Hepatocyte (in vitro differentiated cells): ENCODE measurements around the gene ZNF683. TPM values are rescaled to one million over a fixed set of nuclear protein-coding genes. Genes with fewer than 3 reads are reported as not detected.

Experiments used
- DNase-seq: peaks from one replicate; pipeline ENCODE4 v3.0.0-alpha.2; 2016; ENCODE audit warnings: low spot score
- H2AFZ ChIP-seq: fragments of 200-600 bp; sonication (generic); 2 replicates; pipeline ENCODE4 v1.6.0; 2016; ENCODE audit warnings: antibody characterized with exemption, mild to moderate bottlenecking
- H3K27ac ChIP-seq: fragments of 200-600 bp; sonication (generic); 2 replicates; pipeline ENCODE4 v1.5.1; 2016; ENCODE audit warnings: mild to moderate bottlenecking
- H3K27me3 ChIP-seq: fragments of 200-600 bp; sonication (generic); 2 replicates; pipeline ENCODE4 v1.6.1; 2016
- H3K36me3 ChIP-seq: fragments of 200-600 bp; sonication (generic); replicated peaks from 2 replicates; pipeline ENCODE4 v1.5.1; 2016; ENCODE audit warnings: low read depth; ENCODE audit not compliant: insufficient read depth
- H3K4me1 ChIP-seq: fragments of 200-600 bp; sonication (generic); 2 replicates; pipeline ENCODE4 v1.5.1; 2016; ENCODE audit warnings: mild to moderate bottlenecking, moderate library complexity; ENCODE audit not compliant: insufficient read depth
- H3K4me2 ChIP-seq: fragments of 200-600 bp; sonication (generic); 2 replicates; pipeline ENCODE4 v1.6.0; 2016
- H3K4me3 ChIP-seq: fragments of 200-600 bp; sonication (generic); 2 replicates; pipeline ENCODE4 v1.5.1; 2016; ENCODE audit warnings: mild to moderate bottlenecking
- H3K79me2 ChIP-seq: fragments of 200-600 bp; sonication (generic); 2 replicates; pipeline ENCODE4 v1.6.0; 2017; ENCODE audit warnings: mild to moderate bottlenecking
- H3K9me2 ChIP-seq: fragments of 200-600 bp; sonication (generic); replicated peaks from 2 replicates; pipeline ENCODE4 v1.6.0; 2017; ENCODE audit warnings: mild to moderate bottlenecking; ENCODE audit not compliant: insufficient read depth
- H3K9me3 ChIP-seq: fragments of 200-600 bp; sonication (generic); 2 replicates; pipeline ENCODE4 v1.5.1; 2016; ENCODE audit warnings: low read depth, mild to moderate bottlenecking
- H4K20me1 ChIP-seq: fragments of 200-600 bp; sonication (generic); 2 replicates; pipeline ENCODE4 v1.6.0; 2016; ENCODE audit warnings: mild to moderate bottlenecking; ENCODE audit not compliant: insufficient read depth, poor library complexity, severe bottlenecking
- EZH2 ChIP-seq: fragments of 200-600 bp; sonication (generic); IDR thresholded peaks from 2 replicates; pipeline ENCODE4 v1.6.1; 2016; ENCODE audit warnings: antibody characterized with exemption, mild to moderate bottlenecking, borderline replicate concordance
- EZH2phosphoT487 ChIP-seq: fragments of 200-600 bp; sonication (generic); IDR thresholded peaks from one replicate; pipeline ENCODE4 v1.6.1; 2018; ENCODE audit warnings: antibody characterized with exemption, mild to moderate bottlenecking, low read depth, moderate library complexity; ENCODE audit not compliant: unreplicated experiment, severe bottlenecking
- WGBS: methylation state at CpG from one replicate; pipeline ENCODE4 v1.1.6; 2016; ENCODE audit warnings: low lambda C conversion rate; ENCODE audit errors: missing lambda C conversion rate; 5-methylcytosine and 5-hydroxymethylcytosine counted together
- polyA plus RNA-seq: library from polyadenylated mRNA; unstranded; fragments of >200 nt; fragmentation: Nextera tagmentation; extraction: Ambion mirVana; gene quantifications from 2 replicates; pipeline ENCODE4 v1.2.1, GENCODE V29; 2016
- total RNA-seq: library from RNA; depleted of rRNA; stranded (reverse); fragments of >200 nt; gene quantifications from 2 replicates; pipeline ENCODE4 v1.2.3, GENCODE V29; 2014
- TF ChIP-seq, protein P1 (sequence below): fragments of 200-600 bp; sonication (generic); IDR thresholded peaks from 2 replicates; pipeline ENCODE4 v1.5.1; 2016; ENCODE audit warnings: antibody characterized with exemption, mild to moderate bottlenecking; ENCODE audit not compliant: poor library complexity

ZNF683 gene
- total and polyA plus RNA-seq, 2 experiments from 2014 or later, result not detected

- TF ChIP-seq, protein P1, sequence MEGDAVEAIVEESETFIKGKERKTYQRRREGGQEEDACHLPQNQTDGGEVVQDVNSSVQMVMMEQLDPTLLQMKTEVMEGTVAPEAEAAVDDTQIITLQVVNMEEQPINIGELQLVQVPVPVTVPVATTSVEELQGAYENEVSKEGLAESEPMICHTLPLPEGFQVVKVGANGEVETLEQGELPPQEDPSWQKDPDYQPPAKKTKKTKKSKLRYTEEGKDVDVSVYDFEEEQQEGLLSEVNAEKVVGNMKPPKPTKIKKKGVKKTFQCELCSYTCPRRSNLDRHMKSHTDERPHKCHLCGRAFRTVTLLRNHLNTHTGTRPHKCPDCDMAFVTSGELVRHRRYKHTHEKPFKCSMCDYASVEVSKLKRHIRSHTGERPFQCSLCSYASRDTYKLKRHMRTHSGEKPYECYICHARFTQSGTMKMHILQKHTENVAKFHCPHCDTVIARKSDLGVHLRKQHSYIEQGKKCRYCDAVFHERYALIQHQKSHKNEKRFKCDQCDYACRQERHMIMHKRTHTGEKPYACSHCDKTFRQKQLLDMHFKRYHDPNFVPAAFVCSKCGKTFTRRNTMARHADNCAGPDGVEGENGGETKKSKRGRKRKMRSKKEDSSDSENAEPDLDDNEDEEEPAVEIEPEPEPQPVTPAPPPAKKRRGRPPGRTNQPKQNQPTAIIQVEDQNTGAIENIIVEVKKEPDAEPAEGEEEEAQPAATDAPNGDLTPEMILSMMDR, result no peak
- no peaks in the 10 kb centered on the region for H3K36me3 ChIP-seq
- H4K20me1 ChIP-seq, result no peaks in the 10 kb centered on the region
- H3K9me2 ChIP-seq, result no peaks in the 10 kb centered on the region
- H3K4me1 ChIP-seq, result no peaks in the 10 kb centered on the region
- DNase-seq, result no peak
- H3K4me2 ChIP-seq, result no peak overlapping the region
- no peak overlapping the region for H2AFZ ChIP-seq
- WGBS, result 14% methylated on average over 1 of the region's 1 CpG
- H3K27me3 ChIP-seq, result peaks cover 63% of the 10 kb centered on the region
- H3K9me3 ChIP-seq, result no peaks in the 10 kb centered on the region
- no peaks in the 10 kb centered on the region for H3K79me2 ChIP-seq
- H3K27ac ChIP-seq, result no peak overlapping the region
- no peak overlapping the region for H3K4me3 ChIP-seq
These were observed 40.5 kb upstream of the ZNF683 start for GRCh38 chr1:26413031-26413430.

GRCh38 chr1:26412180-26412840 lies 39.8 kb upstream of the ZNF683 start:
- H3K9me3 ChIP-seq, result no peaks in the 10 kb centered on the region
- no peak overlapping the region for H3K4me3 ChIP-seq
- H3K4me1 ChIP-seq, result no peaks in the 10 kb centered on the region
- DNase-seq, result no peak
- no peaks in the 10 kb centered on the region for H3K9me2 ChIP-seq
- H4K20me1 ChIP-seq, result no peaks in the 10 kb centered on the region
- no peaks in the 10 kb centered on the region for H3K79me2 ChIP-seq
- H3K36me3 ChIP-seq, result no peaks in the 10 kb centered on the region
- no peak overlapping the region for H2AFZ ChIP-seq
- no peak overlapping the region for H3K27ac ChIP-seq
- TF ChIP-seq EZH2phosphoT487 (no peak), EZH2 (no peak)
- TF ChIP-seq, protein P1, result no peak
- 19% methylated on average over 8 of the region's 9 CpGs for WGBS
- H3K27me3 ChIP-seq, result peaks cover 63% of the 10 kb centered on the region
- H3K4me2 ChIP-seq, result no peak overlapping the region

GRCh38 chr1:26411624-26412074 lies 39.1 kb upstream of the ZNF683 start:
- Histone ChIP-seq H3K27ac (no peak overlapping the region), H3K36me3 (no peaks in the 10 kb centered on the region), H3K4me1 (no peaks in the 10 kb centered on the region), H3K4me3 (no peak overlapping the region), H3K9me2 (no peaks in the 10 kb centered on the region), H3K4me2 (no peak overlapping the region), H2AFZ (no peak overlapping the region), H3K9me3 (no peaks in the 10 kb centered on the region), H4K20me1 (no peaks in the 10 kb centered on the region), H3K27me3 (peaks cover 63% of the 10 kb centered on the region), H3K79me2 (no peaks in the 10 kb centered on the region)
- no peak for DNase-seq
- WGBS, result 10% methylated on average over 20 of the region's 20 CpGs
- TF ChIP-seq, protein P1, result no peak
- TF ChIP-seq EZH2phosphoT487 (no peak), EZH2 (peak; percentile 45)
